HepG2 (cell line): Measurements from ENCODE around the gene ETFB. TPM values are rescaled to one million over a fixed set of nuclear protein-coding genes. Genes with fewer than 3 reads are reported as not detected.

ENCODE experiments used
- ARNTL ChIP-seq: sonication (generic); formaldehyde crosslinking; IDR thresholded peaks from 2 replicates; pipeline ENCODE4 v1.4.0; 2020; ENCODE audit warnings: mild to moderate bottlenecking, missing genetic modification reagents
- CCAR2 ChIP-seq: fragments of 200-400 bp; formaldehyde crosslinking; optimal IDR thresholded peaks from 2 replicates; pipeline ENCODE3; 2018; ENCODE audit warnings: low read depth, mild to moderate bottlenecking, low read length, moderate library complexity
- FOXO1 ChIP-seq: sonication (generic); formaldehyde crosslinking; IDR thresholded peaks from 2 replicates; pipeline ENCODE4 v1.4.0; 2020; ENCODE audit warnings: missing genetic modification reagents
- HOXA3 ChIP-seq: sonication (generic); formaldehyde crosslinking; IDR thresholded peaks from 2 replicates; pipeline ENCODE4 v1.5.0; 2020; ENCODE audit warnings: missing genetic modification reagents
- MATR3 ChIP-seq: sonication (generic); formaldehyde crosslinking; IDR thresholded peaks from 2 replicates; pipeline ENCODE4 v1.4.0; 2020; ENCODE audit warnings: missing genetic modification reagents
- RBFOX2 ChIP-seq: fragments of 200-400 bp; formaldehyde crosslinking; IDR thresholded peaks from 2 replicates; pipeline ENCODE4 v1.6.1; 2017; ENCODE audit warnings: low read depth, mild to moderate bottlenecking, low read length
- SIN3A ChIP-seq: IDR thresholded peaks from 2 replicates; pipeline ENCODE4 v1.6.1; 2011; ENCODE audit warnings: low read depth, mild to moderate bottlenecking, control low read depth, low read length, borderline replicate concordance
- ZFY ChIP-seq: sonication (generic); formaldehyde crosslinking; IDR thresholded peaks from 2 replicates; pipeline ENCODE4 v1.4.0; 2020; ENCODE audit warnings: missing genetic modification reagents
- ZNF607 ChIP-seq: sonication (generic); formaldehyde crosslinking; IDR thresholded peaks from 2 replicates; pipeline ENCODE4 v1.5.1; 2020; ENCODE audit warnings: missing genetic modification reagents, mild to moderate bottlenecking, borderline replicate concordance
- ZNF615 ChIP-seq: sonication (generic); formaldehyde crosslinking; IDR thresholded peaks from 2 replicates; pipeline ENCODE4 v1.5.0; 2020; ENCODE audit warnings: mild to moderate bottlenecking, missing genetic modification reagents, borderline replicate concordance
- ZSCAN20 ChIP-seq: sonication (generic); formaldehyde crosslinking; IDR thresholded peaks from 2 replicates; pipeline ENCODE4 v1.4.0; 2020; ENCODE audit warnings: missing genetic modification reagents, mild to moderate bottlenecking, borderline replicate concordance
- polyA plus RNA-seq, 8 experiments: library from polyadenylated mRNA; depleted of rRNA in 3 of 8; stranded (reverse) in 7 of 8; unstranded in 1 of 8; fragments of >200 nt; fragmentation: Illumina TruSeq in 4 of 8; extraction: Trizol in 4 of 8; gene quantifications; 2 replicates each; pipeline versions ENCODE4 v1.2.1 to v1.2.3, GENCODE V29; 2011 to 2016; ENCODE audit warnings: low read depth in 4 of 8, missing spikeins in 1 of 8, mixed read lengths in 1 of 8; ENCODE audit not compliant: insufficient read depth in 1 of 8
- total RNA-seq, 5 experiments: library from RNA; depleted of rRNA; stranded (reverse); fragments of >200 nt; fragmentation: Illumina TruSeq; extraction: Trizol; gene quantifications; 2 replicates each; pipeline ENCODE4 v1.2.3, GENCODE V29; 2016; ENCODE audit warnings: low read depth in 1 of 5
- TF ChIP-seq, protein P1 (sequence below): sonication (generic); formaldehyde crosslinking; IDR thresholded peaks from 2 replicates; pipeline ENCODE4 v1.5.1; 2020; ENCODE audit warnings: missing genetic modification reagents, mild to moderate bottlenecking, borderline replicate concordance
- TF ChIP-seq, protein P2 (sequence below): sonication (generic); formaldehyde crosslinking; IDR thresholded peaks from 2 replicates; pipeline ENCODE4 v1.8.1; 2023; ENCODE audit warnings: mild to moderate bottlenecking, moderate library complexity, missing genetic modification reagents
- TF ChIP-seq, protein P3 (sequence below): sonication (generic); formaldehyde crosslinking; IDR thresholded peaks from 2 replicates; pipeline ENCODE4 v1.4.0; 2020; ENCODE audit warnings: missing genetic modification reagents, borderline replicate concordance
- TF ChIP-seq, protein P4 (sequence below): sonication (generic); formaldehyde crosslinking; IDR thresholded peaks from 2 replicates; pipeline ENCODE4 v1.4.0; 2020; ENCODE audit warnings: missing genetic modification reagents, mild to moderate bottlenecking, borderline replicate concordance

Gene ETFB
- total and polyA plus RNA-seq, 2 of the 13 experiments (the other 11 are each of a cell fraction or from before 2014, with no cell fraction given): 678 to 1,314 TPM

DNA sequence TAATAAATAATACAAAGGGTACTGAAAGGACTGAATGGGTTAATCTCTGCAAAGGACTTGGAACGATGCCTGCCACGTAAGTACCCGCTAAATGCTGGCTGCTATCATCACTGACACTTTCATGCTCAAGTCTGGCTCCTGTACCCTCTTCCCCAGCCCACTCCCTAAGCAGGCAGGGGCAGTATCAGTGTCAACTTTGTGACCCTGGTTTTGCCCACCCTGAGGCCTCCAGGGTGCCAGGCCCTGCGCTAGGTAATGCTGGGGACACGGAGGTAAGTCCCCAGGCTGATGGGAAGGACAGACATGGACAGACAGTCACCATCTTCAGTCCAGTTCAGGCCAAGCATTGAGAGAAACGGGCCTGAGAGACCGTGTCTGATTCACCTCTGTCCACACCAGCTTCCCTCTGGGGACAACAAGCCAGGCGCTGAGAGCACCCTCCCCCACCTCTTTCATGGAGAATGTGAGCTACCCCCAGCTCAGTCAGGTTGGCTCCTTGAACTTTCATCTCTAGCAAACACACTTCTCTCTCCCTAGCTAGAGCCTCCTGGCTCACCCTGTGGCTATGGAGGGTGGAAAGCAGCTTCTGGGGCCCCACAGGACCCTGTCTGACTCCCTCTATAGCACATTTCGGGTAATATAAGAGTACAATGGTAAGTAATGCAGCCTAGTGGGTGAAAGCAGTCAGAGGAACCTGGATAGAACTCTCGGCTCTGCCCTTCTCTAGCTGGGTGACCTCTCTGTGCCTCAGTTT is 800 bp downstream of the ETFB start (continued):
- TF ChIP-seq, protein P1, sequence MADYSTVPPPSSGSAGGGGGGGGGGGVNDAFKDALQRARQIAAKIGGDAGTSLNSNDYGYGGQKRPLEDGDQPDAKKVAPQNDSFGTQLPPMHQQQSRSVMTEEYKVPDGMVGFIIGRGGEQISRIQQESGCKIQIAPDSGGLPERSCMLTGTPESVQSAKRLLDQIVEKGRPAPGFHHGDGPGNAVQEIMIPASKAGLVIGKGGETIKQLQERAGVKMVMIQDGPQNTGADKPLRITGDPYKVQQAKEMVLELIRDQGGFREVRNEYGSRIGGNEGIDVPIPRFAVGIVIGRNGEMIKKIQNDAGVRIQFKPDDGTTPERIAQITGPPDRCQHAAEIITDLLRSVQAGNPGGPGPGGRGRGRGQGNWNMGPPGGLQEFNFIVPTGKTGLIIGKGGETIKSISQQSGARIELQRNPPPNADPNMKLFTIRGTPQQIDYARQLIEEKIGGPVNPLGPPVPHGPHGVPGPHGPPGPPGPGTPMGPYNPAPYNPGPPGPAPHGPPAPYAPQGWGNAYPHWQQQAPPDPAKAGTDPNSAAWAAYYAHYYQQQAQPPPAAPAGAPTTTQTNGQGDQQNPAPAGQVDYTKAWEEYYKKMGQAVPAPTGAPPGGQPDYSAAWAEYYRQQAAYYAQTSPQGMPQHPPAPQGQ (CRISPR knock-in tag): peak; percentile 96; the same call in 1 of the 2 replicates
- TF ChIP-seq ZNF607 (CRISPR knock-in tag) (peak; percentile 55; the same call in 1 of the 2 replicates), RBFOX2 (peak; percentile 89), CCAR2 (peak; percentile 14), SIN3A (peak; percentile 42; the same call in 1 of the 2 replicates), MATR3 (CRISPR knock-in tag) (no peak), ARNTL (peak; percentile 30; the same call in 1 of the 2 replicates), ZFY (CRISPR knock-in tag) (peak; percentile 60), ZNF615 (CRISPR knock-in tag) (0 out of 2 replicates have a peak, but pooled peaks have one; percentile 59), HOXA3 (peak; percentile 65; the same call in 1 of the 2 replicates), ZSCAN20 (CRISPR knock-in tag) (peak; percentile 89; the same call in 1 of the 2 replicates), FOXO1 (CRISPR knock-in tag) (peak; percentile 90)
- TF ChIP-seq, protein P2, sequence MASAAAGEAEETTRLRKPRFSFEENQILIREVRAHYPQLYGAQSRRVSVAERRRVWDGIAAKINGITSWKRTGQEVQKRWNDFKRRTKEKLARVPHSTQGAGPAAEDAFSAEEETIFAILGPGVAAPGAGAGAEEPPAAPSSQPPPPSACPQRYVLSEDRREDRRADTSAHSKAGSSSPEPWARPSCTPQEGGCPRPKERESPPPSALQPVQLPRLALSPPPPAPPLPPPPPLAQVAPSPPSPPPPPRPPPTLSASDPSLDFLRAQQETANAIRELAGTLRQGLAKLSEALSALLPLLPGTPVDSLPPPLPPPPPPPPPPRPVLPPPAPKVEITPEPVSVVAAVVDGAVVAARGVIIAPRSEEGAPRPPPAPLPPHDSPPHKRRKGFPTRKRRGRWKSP (CRISPR knock-in tag): peak; percentile 46; the same call in 1 of the 2 replicates
- TF ChIP-seq, protein P3, sequence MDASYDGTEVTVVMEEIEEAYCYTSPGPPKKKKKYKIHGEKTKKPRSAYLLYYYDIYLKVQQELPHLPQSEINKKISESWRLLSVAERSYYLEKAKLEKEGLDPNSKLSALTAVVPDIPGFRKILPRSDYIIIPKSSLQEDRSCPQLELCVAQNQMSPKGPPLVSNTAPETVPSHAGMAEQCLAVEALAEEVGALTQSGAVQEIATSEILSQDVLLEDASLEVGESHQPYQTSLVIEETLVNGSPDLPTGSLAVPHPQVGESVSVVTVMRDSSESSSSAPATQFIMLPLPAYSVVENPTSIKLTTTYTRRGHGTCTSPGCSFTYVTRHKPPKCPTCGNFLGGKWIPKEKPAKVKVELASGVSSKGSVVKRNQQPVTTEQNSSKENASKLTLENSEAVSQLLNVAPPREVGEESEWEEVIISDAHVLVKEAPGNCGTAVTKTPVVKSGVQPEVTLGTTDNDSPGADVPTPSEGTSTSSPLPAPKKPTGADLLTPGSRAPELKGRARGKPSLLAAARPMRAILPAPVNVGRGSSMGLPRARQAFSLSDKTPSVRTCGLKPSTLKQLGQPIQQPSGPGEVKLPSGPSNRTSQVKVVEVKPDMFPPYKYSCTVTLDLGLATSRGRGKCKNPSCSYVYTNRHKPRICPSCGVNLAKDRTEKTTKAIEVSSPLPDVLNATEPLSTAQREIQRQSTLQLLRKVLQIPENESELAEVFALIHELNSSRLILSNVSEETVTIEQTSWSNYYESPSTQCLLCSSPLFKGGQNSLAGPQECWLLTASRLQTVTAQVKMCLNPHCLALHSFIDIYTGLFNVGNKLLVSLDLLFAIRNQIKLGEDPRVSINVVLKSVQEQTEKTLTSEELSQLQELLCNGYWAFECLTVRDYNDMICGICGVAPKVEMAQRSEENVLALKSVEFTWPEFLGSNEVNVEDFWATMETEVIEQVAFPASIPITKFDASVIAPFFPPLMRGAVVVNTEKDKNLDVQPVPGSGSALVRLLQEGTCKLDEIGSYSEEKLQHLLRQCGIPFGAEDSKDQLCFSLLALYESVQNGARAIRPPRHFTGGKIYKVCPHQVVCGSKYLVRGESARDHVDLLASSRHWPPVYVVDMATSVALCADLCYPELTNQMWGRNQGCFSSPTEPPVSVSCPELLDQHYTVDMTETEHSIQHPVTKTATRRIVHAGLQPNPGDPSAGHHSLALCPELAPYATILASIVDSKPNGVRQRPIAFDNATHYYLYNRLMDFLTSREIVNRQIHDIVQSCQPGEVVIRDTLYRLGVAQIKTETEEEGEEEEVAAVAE (CRISPR knock-in tag): 0 out of 2 replicates have a peak, but pooled peaks have one; percentile 56
- TF ChIP-seq, protein P4, sequence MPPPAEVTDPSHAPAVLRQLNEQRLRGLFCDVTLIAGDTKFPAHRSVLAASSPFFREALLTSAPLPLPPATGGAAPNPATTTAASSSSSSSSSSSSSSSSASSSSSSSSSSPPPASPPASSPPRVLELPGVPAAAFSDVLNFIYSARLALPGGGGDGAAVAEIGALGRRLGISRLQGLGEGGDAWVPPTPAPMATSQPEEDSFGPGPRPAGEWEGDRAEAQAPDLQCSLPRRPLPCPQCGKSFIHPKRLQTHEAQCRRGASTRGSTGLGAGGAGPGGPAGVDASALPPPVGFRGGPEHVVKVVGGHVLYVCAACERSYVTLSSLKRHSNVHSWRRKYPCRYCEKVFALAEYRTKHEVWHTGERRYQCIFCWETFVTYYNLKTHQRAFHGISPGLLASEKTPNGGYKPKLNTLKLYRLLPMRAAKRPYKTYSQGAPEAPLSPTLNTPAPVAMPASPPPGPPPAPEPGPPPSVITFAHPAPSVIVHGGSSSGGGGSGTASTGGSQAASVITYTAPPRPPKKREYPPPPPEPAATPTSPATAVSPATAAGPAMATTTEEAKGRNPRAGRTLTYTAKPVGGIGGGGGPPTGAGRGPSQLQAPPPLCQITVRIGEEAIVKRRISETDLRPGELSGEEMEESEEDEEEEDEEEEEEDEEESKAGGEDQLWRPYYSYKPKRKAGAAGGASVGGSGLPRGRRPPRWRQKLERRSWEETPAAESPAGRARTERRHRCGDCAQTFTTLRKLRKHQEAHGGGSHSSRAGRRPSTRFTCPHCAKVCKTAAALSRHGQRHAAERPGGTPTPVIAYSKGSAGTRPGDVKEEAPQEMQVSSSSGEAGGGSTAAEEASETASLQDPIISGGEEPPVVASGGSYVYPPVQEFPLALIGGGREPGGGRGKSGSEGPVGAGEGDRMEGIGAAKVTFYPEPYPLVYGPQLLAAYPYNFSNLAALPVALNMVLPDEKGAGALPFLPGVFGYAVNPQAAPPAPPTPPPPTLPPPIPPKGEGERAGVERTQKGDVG (CRISPR knock-in tag): no peak
